Stimulated activated naive CD8-positive, alpha-beta T cell treated with anti-CD3 and anti-CD28 coated beads, Interleukin-15, Interleukin-2, amounts not matched to agents 100 U/mL and 50 U/mL, for 24 hours (primary cell): Measurements from ENCODE around the gene FLVCR1.

Source experiments
- ATAC-seq: fragments of 150-1000 bp; cut with Tn5 transposase; one replicate; pipeline ENCODE4 v1.10.0; 2021
- DNase-seq: peaks from one replicate; pipeline ENCODE4 v3.0.0; 2021

FLVCR1 gene

GRCh38 chr1:212915245-212916091 lies 57.4 kb downstream of the FLVCR1 start:
- ATAC-seq (no peak), DNase-seq (no peak)

DNA sequence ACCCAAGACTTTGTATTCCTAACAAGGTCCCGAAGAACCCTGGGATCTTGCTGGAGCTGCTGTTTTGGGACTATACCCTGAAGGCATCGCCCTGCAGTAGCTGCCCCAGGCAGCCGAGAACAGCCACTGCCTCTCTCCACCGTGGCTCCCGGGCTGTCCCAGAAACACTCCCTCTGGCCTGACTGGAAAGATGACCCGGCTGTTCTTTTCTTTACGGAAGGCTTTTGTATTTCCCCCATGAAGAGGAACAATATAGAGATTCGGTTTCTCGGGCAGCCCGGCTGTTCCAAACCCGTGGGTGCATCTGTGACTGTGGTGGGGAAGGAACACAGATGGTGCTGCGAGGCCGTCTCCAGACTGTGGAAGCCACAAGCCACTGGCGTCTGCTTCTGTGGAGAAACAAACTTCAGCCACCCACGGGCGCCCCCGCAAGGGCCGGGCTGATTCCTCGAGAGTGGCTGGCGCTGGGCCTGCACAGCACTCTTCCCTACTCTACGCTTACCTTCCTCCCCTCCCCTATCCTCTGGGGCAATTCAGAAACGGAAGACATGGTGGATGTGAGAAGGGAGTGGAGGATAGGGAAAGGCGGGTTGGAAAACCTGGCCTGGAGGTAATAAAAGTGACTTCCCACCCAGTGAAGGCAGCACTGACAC lies 58.5 kb downstream of the FLVCR1 start:
- ATAC-seq (peak; percentile 55), DNase-seq (no peak)

GRCh38 chr1:212917134-212917485 lies 59.0 kb downstream of the FLVCR1 start:
- DNase-seq (no peak), ATAC-seq (no peak)

DNA sequence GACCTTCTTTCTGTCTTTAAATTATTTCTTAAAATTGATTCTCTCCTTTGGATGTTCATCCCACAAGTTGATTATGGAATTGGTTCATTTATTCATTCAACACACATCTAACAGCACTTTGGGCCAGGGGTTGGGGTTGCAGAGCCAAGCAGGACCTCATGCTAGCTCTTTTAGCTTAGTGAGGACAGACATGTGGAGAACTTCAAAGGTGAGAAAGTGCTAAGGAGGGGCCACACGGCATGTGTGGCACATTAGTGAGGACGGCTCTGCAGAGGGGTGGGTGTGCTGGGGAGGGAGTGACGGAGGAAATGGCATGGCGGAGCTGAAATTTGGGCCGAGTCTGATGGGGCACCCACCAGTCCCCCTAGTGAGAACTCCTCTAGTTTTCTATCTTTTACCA lies 59.8 kb downstream of the FLVCR1 start:
- DNase-seq (no peak), ATAC-seq (no peak)

GRCh38 chr1:212918824-212919223 lies 60.7 kb downstream of the FLVCR1 start:
- no peak for DNase-seq

DNA sequence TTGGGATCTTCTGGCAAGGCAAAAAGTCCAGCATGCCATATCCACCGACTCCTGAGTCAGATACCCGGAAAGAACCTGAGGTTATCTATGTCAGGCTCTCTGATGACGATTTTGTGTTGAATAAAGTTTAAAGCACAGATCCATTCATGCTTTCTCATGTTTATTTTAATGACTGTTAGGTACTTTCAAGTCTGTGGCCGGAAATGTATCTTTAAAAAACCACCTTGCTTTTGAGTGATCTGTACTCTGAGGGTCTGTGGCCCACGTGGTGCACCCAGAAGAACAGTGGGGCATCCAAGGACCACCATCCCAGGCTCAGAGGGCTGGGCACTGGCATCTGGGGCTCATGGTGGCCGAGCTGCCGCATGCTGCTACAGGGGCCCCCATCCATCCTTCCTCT lies 62.2 kb downstream of the FLVCR1 start:
- DNase-seq, result no peak
- no peak for ATAC-seq

More at GRCh38 chr1:212918824-212919223, 60.7 kb downstream of the FLVCR1 start:
- no peak for ATAC-seq

- DNase-seq (no peak), ATAC-seq (no peak)
Observed at GRCh38 chr1:212920896-212921295, 62.8 kb downstream of the FLVCR1 start.

GRCh38 chr1:212922016-212922415 lies 63.9 kb downstream of the FLVCR1 start:
- no peak for DNase-seq
- ATAC-seq, result no peak

GRCh38 chr1:212926372-212926771 lies 68.3 kb downstream of the FLVCR1 start:
- no peak for DNase-seq
- ATAC-seq, result no peak

DNA sequence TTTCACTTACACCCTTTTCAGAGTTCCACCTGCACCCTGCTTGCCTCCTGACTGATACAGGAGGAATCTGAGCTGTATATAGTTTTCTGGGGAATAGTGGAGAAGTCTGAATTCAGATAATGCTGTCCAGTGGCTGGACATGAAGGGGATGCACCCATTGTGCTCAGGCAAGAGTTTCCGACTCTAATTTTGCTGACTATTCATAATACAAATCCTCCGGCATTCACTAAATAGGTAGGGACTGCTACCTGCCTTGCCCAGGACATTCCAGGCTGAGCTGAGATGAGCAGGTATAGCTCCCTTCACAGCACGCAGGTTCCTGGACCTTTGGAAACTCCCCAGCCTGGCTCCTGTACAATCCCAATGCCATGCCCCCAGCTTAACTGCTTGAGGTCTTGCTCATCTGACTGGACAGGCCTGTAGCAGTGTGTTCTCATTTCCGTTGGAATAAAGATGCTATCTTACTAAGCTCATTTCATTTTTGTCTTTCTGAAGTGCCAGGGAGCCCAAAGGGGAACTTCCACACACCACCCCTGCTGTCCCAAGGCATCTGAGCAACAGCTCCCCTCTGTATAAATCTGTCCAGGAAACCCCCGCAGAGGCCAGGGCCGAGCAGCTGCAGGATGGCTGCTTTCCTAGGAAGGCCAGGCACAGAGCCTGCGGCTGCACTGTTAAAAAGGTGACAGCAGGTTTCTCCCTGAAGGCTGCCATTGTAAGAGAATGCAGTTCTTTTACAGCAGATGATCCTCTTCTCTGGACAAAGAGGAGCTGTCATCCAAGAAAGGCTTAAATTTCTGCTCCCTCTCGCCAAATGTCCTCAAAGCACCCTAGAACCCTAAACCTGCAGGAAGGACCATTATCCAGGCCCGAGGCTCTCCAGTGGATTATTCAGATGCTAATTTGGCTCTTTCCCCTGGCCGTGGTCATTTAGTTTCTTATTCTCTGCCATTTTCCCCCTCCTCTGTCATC lies 70.5 kb downstream of the FLVCR1 start:
- no peak for DNase-seq
- peak; percentile 23 for ATAC-seq

DNA sequence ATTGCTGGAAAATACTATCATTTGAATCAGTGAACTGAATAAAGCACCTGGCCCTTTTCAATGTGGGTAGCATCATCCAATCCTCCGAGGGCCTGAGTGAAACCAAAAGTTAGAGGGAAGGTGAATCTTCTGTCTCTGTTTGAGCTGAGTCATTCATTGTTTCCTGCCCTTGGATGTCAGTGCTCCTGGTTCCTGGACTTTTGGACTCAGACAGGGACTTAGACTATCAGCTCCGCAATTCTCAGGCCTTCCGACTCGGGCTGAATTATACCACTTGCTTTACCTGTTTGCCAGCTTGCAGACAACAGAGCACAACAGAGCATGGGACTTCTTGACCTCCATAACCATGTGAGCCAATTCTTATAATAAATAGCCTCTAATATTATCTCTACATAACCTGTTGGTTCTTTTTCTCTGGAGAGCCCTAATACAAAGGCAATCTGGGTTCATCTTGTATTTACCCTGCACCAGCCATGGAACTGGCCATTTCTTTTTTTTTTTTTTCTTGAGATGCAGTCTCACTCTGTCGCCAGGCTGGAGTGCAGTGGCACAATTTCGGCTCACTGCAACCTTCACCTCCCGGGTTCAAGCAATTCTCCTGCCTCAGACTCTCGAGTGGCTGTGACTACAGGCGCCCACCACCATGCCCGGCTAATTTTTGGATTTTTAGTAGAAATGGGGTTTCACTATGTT lies 73.1 kb downstream of the FLVCR1 start:
- ATAC-seq (no peak), DNase-seq (no peak)

- no peak for ATAC-seq
- DNase-seq, result no peak
Observed at GRCh38 chr1:212933815-212934471, 75.9 kb downstream of the FLVCR1 start.

GRCh38 chr1:212935387-212935981 lies 77.4 kb downstream of the FLVCR1 start:
- no peak for ATAC-seq
- DNase-seq, result no peak

DNA sequence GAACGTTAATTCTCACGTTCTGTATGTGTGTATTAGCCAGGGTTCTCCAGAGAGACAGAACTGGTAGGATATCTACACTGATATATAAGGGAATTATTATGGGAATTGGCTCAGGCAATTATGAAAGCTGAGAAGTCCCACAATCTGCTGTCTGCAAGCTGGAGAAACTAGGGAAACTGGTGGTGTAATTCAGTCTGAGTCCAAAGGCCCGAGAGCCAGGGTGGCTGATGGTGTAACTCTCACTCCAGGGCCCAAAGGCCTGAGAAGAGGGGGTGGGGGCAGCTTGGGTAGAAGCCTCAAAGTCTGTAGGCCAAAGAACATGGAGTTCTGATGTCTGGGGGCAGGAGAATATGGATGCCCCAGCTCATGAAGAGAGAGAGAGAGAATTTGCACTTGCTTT lies 79.0 kb downstream of the FLVCR1 start:
- no peak for ATAC-seq

DNA sequence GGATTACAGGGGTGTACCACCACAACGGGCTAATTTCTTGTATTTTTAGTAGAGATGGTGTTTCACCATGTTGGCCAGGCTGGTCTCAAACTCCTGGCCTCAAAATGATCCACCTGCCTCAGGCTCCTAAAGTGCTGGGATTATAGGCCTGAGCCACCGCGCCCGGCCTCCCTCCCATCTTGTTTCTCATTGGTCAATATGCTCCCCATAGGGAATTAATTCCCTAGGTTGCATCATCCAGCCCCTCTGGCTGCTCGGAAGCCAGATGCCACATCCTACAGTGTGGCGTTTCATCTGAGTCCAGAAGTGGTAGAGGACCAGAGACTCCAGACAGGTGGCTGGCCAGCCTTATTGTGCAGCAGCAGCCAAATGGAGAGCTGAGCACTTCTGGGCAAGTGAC lies 80.8 kb downstream of the FLVCR1 start:
- ATAC-seq, result no peak

More for the DNA sequence above, 79.0 kb downstream of the FLVCR1 start:
- DNase-seq, result no peak

DNA sequence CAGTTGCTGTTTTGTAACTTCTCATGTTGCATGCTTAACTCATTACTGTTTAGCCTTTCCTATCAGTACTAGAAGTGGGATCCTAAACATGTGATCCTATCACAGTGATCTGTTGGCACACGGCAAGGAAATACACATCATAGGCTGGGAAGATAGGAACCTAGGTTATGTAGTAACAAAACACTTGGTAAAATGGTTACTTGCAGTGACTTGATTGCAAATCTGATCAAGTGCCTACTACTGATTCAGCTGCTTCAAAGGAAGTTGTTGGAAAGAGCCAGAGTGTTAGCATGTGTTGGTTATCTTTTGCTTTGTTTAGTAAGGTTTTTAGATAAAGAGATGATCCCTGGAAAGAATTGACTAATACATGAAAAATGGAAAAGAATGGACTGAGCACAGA lies 83.4 kb downstream of the FLVCR1 start:
- no peak for ATAC-seq
- DNase-seq, result no peak

More for the DNA sequence above, 80.8 kb downstream of the FLVCR1 start:
- DNase-seq, result no peak

GRCh38 chr1:212942679-212943392 lies 84.8 kb downstream of the FLVCR1 start:
- DNase-seq, result no peak

GRCh38 chr1:212943393-212943710 lies 85.3 kb downstream of the FLVCR1 start:
- DNase-seq, result no peak
- ATAC-seq, result no peak

More at GRCh38 chr1:212942679-212943392, 84.8 kb downstream of the FLVCR1 start:
- ATAC-seq, result no peak

DNA sequence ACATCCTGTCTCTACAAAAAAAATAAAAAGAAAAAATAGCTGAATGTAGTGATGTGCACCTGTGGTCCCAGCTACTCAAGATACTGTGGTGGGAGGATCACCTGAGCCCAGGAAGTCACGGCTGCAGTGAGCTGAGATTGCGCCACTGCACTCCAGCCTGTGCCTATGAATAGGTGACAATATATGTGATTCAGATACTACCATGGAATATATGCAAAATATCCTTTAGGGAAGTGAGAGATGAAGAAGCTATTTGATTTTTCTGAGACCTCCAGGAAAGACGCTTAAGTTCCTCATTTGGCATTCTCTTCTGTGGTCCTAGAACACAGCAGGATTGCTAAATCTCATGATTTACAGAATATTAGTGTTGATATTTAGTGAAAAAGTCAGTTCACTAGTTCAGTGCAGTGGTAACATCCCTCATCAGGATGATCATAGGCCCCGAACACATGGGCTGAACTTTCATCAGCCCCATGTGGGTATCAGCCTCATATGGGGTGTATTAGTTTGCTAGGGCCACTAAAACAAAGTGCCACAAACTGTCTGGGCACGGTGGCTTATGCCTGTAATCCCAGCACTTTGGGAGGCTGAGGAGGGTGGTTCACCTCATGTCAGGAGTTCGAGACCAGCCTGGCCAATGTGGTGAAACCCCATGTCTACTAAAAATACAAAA lies 86.3 kb downstream of the FLVCR1 start:
- DNase-seq, result no peak
- no peak for ATAC-seq

DNA sequence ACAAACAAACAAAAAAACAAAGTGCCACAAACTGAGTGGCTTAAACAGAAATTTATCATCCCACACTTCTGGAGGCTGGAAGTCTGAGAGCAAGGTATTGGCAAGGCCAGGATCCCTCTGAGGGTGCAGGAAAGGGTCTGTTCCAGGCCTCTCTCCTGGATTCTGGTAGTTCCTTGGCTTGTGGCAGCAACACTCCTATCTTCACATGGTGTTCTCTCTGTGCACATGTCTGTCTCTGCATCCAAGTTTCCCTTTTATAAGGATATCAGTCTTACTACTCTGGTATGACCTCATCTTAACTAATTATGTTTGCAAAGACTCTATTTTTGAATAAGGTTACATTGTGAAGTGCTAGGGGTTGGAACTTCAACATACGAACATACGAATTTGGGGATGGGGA lies 87.0 kb downstream of the FLVCR1 start:
- no peak for DNase-seq
- ATAC-seq, result no peak
